WTC11 (cell line): ENCODE results near the gene SEBOX.

ENCODE experiments used
- CREB1 ChIP-seq: sonication (generic); formaldehyde crosslinking; IDR thresholded peaks from 2 replicates; pipeline ENCODE4 v1.8.0; 2023; ENCODE audit warnings: mild to moderate bottlenecking, missing genetic modification reagents
- EMX1 ChIP-seq: fragments of 250-450 bp; sonication (Bioruptor Pico); IDR thresholded peaks from 2 replicates; pipeline ENCODE4 v1.8.0; 2021; ENCODE audit warnings: mild to moderate bottlenecking
- FOXP1 ChIP-seq: sonication (generic); formaldehyde crosslinking; IDR thresholded peaks from 2 replicates; pipeline ENCODE4 v1.8.0; 2022; ENCODE audit warnings: missing genetic modification reagents, mild to moderate bottlenecking, moderate library complexity, borderline replicate concordance
- NR3C1 ChIP-seq: sonication (generic); formaldehyde crosslinking; conservative IDR thresholded peaks from 2 replicates; pipeline ENCODE4 v1.8.1; 2023; ENCODE audit warnings: low read depth, mild to moderate bottlenecking, missing genetic modification reagents
- SP1 ChIP-seq: sonication (generic); formaldehyde crosslinking; conservative IDR thresholded peaks from 2 replicates; pipeline ENCODE4 v1.8.1; 2022; ENCODE audit warnings: missing genetic modification reagents
- TF ChIP-seq, protein P1 (sequence below): fragments of 200-600 bp; IDR thresholded peaks from 2 replicates; pipeline ENCODE4 v1.8.0; 2022; ENCODE audit warnings: antibody characterized with exemption
- TF ChIP-seq, protein P2 (sequence below): sonication (generic); formaldehyde crosslinking; IDR thresholded peaks from 2 replicates; pipeline ENCODE4 v1.8.1; 2023; ENCODE audit warnings: mild to moderate bottlenecking, missing genetic modification reagents, moderate library complexity
- TF ChIP-seq, protein P3 (sequence below): sonication (generic); formaldehyde crosslinking; IDR thresholded peaks from 2 replicates; pipeline ENCODE4 v1.8.0; 2022; ENCODE audit warnings: mild to moderate bottlenecking, missing genetic modification reagents
- TF ChIP-seq, protein P4 (sequence below): sonication (generic); formaldehyde crosslinking; IDR thresholded peaks from 2 replicates; pipeline ENCODE4 v1.8.0; 2022; ENCODE audit warnings: missing genetic modification reagents

DNA sequence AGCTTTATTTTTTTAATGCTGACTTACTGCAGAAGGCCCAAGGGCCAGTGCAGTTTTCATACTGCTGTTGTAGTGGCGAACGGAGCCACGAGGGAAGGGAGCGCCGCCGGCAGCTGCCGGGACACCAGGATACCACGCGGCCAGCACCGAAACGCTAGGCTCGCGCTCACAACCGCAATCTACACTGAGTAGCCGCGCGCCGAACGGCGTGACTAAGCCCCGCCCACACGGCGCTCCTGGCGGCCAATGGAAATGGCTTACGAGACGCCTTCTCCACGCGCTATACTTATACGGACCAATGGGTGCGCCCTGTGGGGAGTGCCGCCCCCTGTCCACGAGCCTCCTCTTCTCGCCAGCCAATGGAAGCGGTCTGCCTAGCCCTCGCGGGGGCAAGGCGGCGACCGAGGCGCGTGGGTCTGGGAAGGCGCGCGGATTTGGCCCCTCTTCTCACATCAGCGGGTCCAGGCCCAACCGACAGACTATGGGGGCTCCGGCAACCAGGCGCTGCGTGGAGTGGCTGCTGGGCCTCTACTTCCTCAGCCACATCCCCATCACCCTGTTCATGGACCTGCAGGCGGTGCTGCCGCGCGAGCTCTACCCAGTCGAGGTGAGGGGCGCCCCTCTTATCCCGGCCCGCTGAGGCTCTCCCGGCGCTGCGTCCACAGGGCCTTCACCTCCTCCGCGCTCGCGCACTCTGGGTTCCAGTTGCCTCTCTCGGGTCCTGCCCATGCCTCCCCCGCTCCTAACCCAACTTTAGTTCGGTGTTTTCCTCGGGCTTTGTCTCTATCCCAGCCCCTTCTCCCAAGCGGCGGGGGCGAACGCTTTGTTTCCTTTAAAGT is 46.0 kb downstream of the SEBOX start, which contains the start of gene TMEM97:
- TF ChIP-seq, protein P1, sequence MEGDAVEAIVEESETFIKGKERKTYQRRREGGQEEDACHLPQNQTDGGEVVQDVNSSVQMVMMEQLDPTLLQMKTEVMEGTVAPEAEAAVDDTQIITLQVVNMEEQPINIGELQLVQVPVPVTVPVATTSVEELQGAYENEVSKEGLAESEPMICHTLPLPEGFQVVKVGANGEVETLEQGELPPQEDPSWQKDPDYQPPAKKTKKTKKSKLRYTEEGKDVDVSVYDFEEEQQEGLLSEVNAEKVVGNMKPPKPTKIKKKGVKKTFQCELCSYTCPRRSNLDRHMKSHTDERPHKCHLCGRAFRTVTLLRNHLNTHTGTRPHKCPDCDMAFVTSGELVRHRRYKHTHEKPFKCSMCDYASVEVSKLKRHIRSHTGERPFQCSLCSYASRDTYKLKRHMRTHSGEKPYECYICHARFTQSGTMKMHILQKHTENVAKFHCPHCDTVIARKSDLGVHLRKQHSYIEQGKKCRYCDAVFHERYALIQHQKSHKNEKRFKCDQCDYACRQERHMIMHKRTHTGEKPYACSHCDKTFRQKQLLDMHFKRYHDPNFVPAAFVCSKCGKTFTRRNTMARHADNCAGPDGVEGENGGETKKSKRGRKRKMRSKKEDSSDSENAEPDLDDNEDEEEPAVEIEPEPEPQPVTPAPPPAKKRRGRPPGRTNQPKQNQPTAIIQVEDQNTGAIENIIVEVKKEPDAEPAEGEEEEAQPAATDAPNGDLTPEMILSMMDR = no peak
- TF ChIP-seq, protein P2, sequence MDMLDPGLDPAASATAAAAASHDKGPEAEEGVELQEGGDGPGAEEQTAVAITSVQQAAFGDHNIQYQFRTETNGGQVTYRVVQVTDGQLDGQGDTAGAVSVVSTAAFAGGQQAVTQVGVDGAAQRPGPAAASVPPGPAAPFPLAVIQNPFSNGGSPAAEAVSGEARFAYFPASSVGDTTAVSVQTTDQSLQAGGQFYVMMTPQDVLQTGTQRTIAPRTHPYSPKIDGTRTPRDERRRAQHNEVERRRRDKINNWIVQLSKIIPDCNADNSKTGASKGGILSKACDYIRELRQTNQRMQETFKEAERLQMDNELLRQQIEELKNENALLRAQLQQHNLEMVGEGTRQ = 0 out of 2 replicates have a peak, but pooled peaks have one; percentile 42
- TF ChIP-seq NR3C1 (CRISPR knock-in tag) (no peak), FOXP1 (peak; percentile 83), SP1 (peak; percentile 96), EMX1 (CRISPR knock-in tag) (no peak), CREB1 (CRISPR knock-in tag) (no peak; the same call in 1 of the 2 replicates)
- TF ChIP-seq, protein P3, sequence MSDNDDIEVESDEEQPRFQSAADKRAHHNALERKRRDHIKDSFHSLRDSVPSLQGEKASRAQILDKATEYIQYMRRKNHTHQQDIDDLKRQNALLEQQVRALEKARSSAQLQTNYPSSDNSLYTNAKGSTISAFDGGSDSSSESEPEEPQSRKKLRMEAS = peak; percentile 95
- TF ChIP-seq, protein P4, sequence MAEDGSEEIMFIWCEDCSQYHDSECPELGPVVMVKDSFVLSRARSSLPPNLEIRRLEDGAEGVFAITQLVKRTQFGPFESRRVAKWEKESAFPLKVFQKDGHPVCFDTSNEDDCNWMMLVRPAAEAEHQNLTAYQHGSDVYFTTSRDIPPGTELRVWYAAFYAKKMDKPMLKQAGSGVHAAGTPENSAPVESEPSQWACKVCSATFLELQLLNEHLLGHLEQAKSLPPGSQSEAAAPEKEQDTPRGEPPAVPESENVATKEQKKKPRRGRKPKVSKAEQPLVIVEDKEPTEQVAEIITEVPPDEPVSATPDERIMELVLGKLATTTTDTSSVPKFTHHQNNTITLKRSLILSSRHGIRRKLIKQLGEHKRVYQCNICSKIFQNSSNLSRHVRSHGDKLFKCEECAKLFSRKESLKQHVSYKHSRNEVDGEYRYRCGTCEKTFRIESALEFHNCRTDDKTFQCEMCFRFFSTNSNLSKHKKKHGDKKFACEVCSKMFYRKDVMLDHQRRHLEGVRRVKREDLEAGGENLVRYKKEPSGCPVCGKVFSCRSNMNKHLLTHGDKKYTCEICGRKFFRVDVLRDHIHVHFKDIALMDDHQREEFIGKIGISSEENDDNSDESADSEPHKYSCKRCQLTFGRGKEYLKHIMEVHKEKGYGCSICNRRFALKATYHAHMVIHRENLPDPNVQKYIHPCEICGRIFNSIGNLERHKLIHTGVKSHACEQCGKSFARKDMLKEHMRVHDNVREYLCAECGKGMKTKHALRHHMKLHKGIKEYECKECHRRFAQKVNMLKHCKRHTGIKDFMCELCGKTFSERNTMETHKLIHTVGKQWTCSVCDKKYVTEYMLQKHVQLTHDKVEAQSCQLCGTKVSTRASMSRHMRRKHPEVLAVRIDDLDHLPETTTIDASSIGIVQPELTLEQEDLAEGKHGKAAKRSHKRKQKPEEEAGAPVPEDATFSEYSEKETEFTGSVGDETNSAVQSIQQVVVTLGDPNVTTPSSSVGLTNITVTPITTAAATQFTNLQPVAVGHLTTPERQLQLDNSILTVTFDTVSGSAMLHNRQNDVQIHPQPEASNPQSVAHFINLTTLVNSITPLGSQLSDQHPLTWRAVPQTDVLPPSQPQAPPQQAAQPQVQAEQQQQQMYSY (CRISPR knock-in tag) = no peak
